ENCODE results near the gene EIF4G3. TPM values are rescaled to one million over a fixed set of nuclear protein-coding genes. Genes with fewer than 3 reads are reported as not detected.

Gene EIF4G3
- total RNA-seq, 1 donor from 2014 or later = 39.3 TPM

- Histone ChIP-seq H3K4me3 (no peak overlapping the region), H3K27ac (no peak overlapping the region), H3K36me3 (peaks cover 0 to 11% of the 10 kb centered on the region in 2 donors), H3K4me1 (no peaks in the 10 kb centered on the region), H3K27me3 (no peaks in the 10 kb centered on the region), H3K9me3 (no peaks in the 10 kb centered on the region)
- no peak for DNase-seq (ENCODE audit: extremely low spot score in 2 of 2)
- intact Hi-C loops (cut with DNase I) = no loop called here
- no peak for TF ChIP-seq POLR2AphosphoS5 (IDR thresholded peaks at IDR 0.05; ENCODE audit: insufficient read depth in 1 of 2, low read depth in 1 of 2)
- TF ChIP-seq POLR2A (IDR thresholded peaks at IDR 0.05) = no peak
- no peak for TF ChIP-seq CTCF (IDR thresholded peaks at IDR 0.05)
These were observed 11.1 kb downstream of the EIF4G3 start for GRCh38 chr1:21165646-21166045.

- Histone ChIP-seq H3K27me3 (no peaks in the 10 kb centered on the region), H3K9me3 (no peaks in the 10 kb centered on the region), H3K36me3 (peaks cover 0 to 8% of the 10 kb centered on the region in 2 donors), H3K4me1 (no peaks in the 10 kb centered on the region), H3K27ac (no peak overlapping the region), H3K4me3 (no peak overlapping the region)
- TF ChIP-seq POLR2AphosphoS5 (IDR thresholded peaks at IDR 0.05; ENCODE audit: insufficient read depth in 1 of 2, low read depth in 1 of 2) = no peak
- TF ChIP-seq POLR2A (IDR thresholded peaks at IDR 0.05) = no peak
- no peak for TF ChIP-seq CTCF (IDR thresholded peaks at IDR 0.05)
- intact Hi-C loops (cut with DNase I) = no loop called here
- no peak for DNase-seq (ENCODE audit: extremely low spot score in 2 of 2)
These were observed 11.6 kb downstream of the EIF4G3 start for GRCh38 chr1:21165076-21165475.

DNA sequence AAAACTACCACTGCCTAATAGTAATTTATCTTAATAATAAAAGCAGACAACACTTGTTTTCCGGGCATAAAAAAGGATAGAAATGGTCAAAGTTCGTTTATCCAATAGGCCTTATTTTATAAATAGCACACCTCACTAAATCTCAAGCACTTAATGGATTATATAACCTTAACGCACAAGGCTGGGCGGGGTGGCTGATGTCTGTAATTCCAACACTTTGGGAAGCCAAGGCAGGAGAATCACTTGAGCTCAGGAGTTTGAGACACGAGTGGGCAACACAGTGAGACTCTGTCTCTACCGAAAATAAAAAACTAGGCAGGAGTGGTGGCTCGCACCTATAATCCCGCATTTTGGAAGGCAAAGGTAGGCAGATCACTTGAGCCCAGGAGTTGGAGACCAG is 12.4 kb downstream of the EIF4G3 start:
- Histone ChIP-seq H3K27me3 (no peaks in the 10 kb centered on the region), H3K4me1 (no peaks in the 10 kb centered on the region), H3K36me3 (peaks cover 0 to 6% of the 10 kb centered on the region in 2 donors), H3K9me3 (no peaks in the 10 kb centered on the region), H3K4me3 (no peak overlapping the region), H3K27ac (no peak overlapping the region)
- intact Hi-C loops (cut with DNase I) = no loop called here
- DNase-seq (ENCODE audit: extremely low spot score in 2 of 2) = no peak
- TF ChIP-seq CTCF (IDR thresholded peaks at IDR 0.05) (no peak), POLR2A (IDR thresholded peaks at IDR 0.05) (no peak), POLR2AphosphoS5 (IDR thresholded peaks at IDR 0.05; ENCODE audit: insufficient read depth in 1 of 2, low read depth in 1 of 2) (no peak)

DNA sequence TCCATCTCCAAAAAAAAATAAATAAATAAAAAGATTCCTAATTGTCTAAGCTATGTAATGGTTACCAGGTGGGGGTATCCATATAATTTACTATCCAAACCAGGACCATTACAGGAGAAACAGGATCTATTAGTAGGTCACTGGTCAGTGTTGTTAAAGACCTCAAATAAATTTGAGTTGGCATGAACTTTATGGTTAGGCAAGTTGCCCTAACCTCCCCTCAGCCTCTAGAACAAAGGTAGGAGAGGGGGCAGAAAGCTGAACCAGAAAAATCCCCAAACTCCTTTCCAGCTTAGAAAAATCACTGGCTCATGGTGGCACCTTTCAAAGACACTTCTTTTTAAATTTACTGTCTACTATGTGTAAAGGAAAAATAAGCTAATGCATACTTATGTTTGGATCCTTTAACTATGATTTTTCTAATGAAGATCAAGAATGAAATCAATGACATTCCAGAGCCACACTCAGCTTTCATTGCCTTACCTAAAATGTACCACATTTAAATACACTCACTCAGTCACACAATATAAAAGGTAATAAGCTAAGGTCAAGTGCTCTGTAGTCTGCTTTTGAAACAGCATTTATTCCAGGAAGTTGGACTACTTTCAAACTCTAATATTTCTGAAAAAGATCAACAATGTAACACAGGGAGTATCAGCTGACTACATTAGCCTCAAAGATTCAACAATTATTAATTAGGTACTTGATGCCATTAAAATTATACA is 13.8 kb downstream of the EIF4G3 start:
- no peaks in the 10 kb centered on the region for H3K4me1 ChIP-seq
- no peak overlapping the region for H3K4me3 ChIP-seq
- no peak overlapping the region for H3K27ac ChIP-seq
- TF ChIP-seq CTCF (IDR thresholded peaks at IDR 0.05) (no peak), POLR2AphosphoS5 (IDR thresholded peaks at IDR 0.05; ENCODE audit: insufficient read depth in 1 of 2, low read depth in 1 of 2) (no peak), POLR2A (IDR thresholded peaks at IDR 0.05) (no peak)
- H3K9me3 ChIP-seq = no peaks in the 10 kb centered on the region
- DNase-seq (ENCODE audit: extremely low spot score in 2 of 2) = no peak
- no peaks in the 10 kb centered on the region for H3K27me3 ChIP-seq
- no peaks in the 10 kb centered on the region for H3K36me3 ChIP-seq
- intact Hi-C loops (cut with DNase I) = no loop called here

DNA sequence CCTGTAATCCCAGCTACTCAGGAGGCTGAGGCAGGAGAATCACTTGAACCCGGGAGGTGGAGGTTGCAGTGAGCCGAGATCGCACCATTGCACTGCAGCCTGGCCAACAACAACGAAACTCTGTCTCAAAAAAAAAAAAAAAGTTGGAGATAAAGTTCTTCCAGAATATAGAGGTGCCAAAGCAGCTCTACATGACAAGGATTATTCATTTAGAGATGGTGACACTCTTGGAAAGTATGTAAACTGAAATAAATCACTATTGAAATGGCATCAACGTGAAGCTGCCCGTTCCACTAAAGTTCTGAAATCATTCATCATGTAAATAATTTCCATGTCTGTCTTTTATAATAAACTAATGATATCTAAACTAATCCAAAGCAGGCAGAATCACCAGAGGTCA is 14.9 kb downstream of the EIF4G3 start:
- Histone ChIP-seq H3K9me3 (no peaks in the 10 kb centered on the region), H3K36me3 (no peaks in the 10 kb centered on the region), H3K27me3 (no peaks in the 10 kb centered on the region), H3K4me1 (no peaks in the 10 kb centered on the region), H3K4me3 (no peak overlapping the region), H3K27ac (no peak overlapping the region)
- no peak for DNase-seq (ENCODE audit: extremely low spot score in 2 of 2)
- intact Hi-C loops (cut with DNase I) = no loop called here
- no peak for TF ChIP-seq POLR2AphosphoS5 (IDR thresholded peaks at IDR 0.05; ENCODE audit: insufficient read depth in 1 of 2, low read depth in 1 of 2)
- no peak for TF ChIP-seq POLR2A (IDR thresholded peaks at IDR 0.05)
- no peak for TF ChIP-seq CTCF (IDR thresholded peaks at IDR 0.05)
